Ovary (tissue), 10 donors: ENCODE results near the gene TSPAN3. TPM values are rescaled to one million over a fixed set of nuclear protein-coding genes. Genes with fewer than 3 reads are reported as not detected.

ENCODE experiments used
- DNase-seq, 5 donors: peaks; one replicate each; pipeline ENCODE4 v3.0.0-alpha.2; 2019 to 2020
- H3K27ac ChIP-seq, 2 donors: fragments of 200-600 bp; one replicate each; pipeline versions ENCODE4 v1.5.1 to v1.8.0; 2019 to 2022
- H3K27me3 ChIP-seq: fragments of 200-600 bp; one replicate; pipeline ENCODE4 v1.8.0; 2022
- H3K36me3 ChIP-seq: fragments of 200-600 bp; sonication (generic); one replicate; pipeline ENCODE4 v1.5.1; 2019
- H3K4me1 ChIP-seq: one replicate; pipeline ENCODE4 v1.8.1; 2013; ENCODE audit warnings: mild to moderate bottlenecking, moderate library complexity; ENCODE audit not compliant: insufficient read depth
- H3K4me3 ChIP-seq: fragments of 200-600 bp; sonication (generic); one replicate; pipeline ENCODE4 v1.5.1; 2017
- H3K9me3 ChIP-seq, 2 donors: fragments of 200-600 bp in 1 of 2; sonication (generic) in 1 of 2; one replicate each; pipeline versions ENCODE4 v1.5.1 to v1.8.1; 2013 to 2019; ENCODE audit warnings: mild to moderate bottlenecking in 1 of 2, moderate library complexity in 1 of 2
- EP300 ChIP-seq: sonication (generic); formaldehyde crosslinking; IDR thresholded peaks from one replicate; pipeline ENCODE4 v1.6.1; 2017; ENCODE audit warnings: antibody characterized with exemption
- POLR2A ChIP-seq: fragments of 450-650 bp; IDR thresholded peaks from one replicate; pipeline ENCODE4 v1.6.1; 2017; ENCODE audit warnings: antibody characterized with exemption, mild to moderate bottlenecking, moderate library complexity
- WGBS, 3 donors: extraction: QIAGEN DNeasy Blood & Tissue Kit in 1 of 3; methylation state at CpG; one replicate each; pipeline versions ENCODE4 v1.1.5 to v1.1.7; 2013 to 2017; 5-methylcytosine and 5-hydroxymethylcytosine counted together
- intact Hi-C, 4 donors: fragments of 100-400 bp; cut with DNase I; formaldehyde crosslinking; loops; one replicate each; pipeline versions ENCODE4 v1.11.0 to v1.15.1; 2022 to 2023
- long read RNA-seq, 3 donors: library from polyadenylated mRNA in 2 of 3; unstranded in 2 of 3; transcript quantifications; one replicate each; pipeline ENCODE4 v2.0.0 and lab custom pipeline, GENCODE V29; 2021 to 2026
- polyA plus RNA-seq, 2 donors: library from polyadenylated mRNA; stranded (reverse); fragments of 200-250 nt in 1 of 2; fragments of 350-450 nt in 1 of 2; fragmentation: Illumina TruSeq in 1 of 2; extraction: RNeasy Lipid Tissue Mini Kit (QIAGEN cat#74804) in 1 of 2; gene quantifications; one replicate each; pipeline ENCODE4 v1.2.3, GENCODE V29; 2013 to 2014
- total RNA-seq, 7 donors: library from RNA; depleted of rRNA in 2 of 7; stranded (reverse); fragments of >200 nt in 2 of 7; fragmentation: NEBNext Ultra II Directional in 3 of 7; extraction: Animal tissue kit (Norgen Biotek cat#: 25700) in 3 of 7; gene quantifications; one replicate each; pipeline versions ENCODE4 v1.1.0 to v1.2.4, GENCODE V29; 2016 to 2023
- TF ChIP-seq, protein P1 (sequence below), 3 donors: fragments of 450-650 bp in 2 of 3; fragments of 200-600 bp in 1 of 3; IDR thresholded peaks; one replicate each; pipeline versions ENCODE4 v1.5.1 to v1.8.0; 2016 to 2022; ENCODE audit warnings: antibody characterized with exemption in 3 of 3, mild to moderate bottlenecking in 1 of 3
- donor health status: DM: no; HTN: no; CAD: no; lungs with moderate emphysema.
- donor health status: DM: no; HTN: no; CAD: no.
- donor health status: Bipolar disorder and iron deficiency.
- donor health status: DM: yes; HTN: yes; CAD: no.
- donor health status: DM: no; HTN: no; CAD: no.
- donor health status: DM: yes; HTN: yes; CAD: no.

TSPAN3 gene
- total RNA-seq (100 to 1,000 TPM; 140 to 266 (median 174) TPM), polyA plus RNA-seq (100 to 1,000 TPM; 196 to 244 TPM)
- long read RNA-seq, donor 1, full-length matches to known transcripts, result 1,238 of 1,267 reads
- long read RNA-seq, donor 1, partial matches to known transcripts, result 12 of 1,267 reads
- long read RNA-seq, donor 1, other reads (novel, unspliced or antisense), result 17 of 1,267 reads
- long read RNA-seq, donor 2, full-length matches to known transcripts, result 219 of 243 reads
- long read RNA-seq, donor 2, partial matches to known transcripts, result 24 of 243 reads
- long read RNA-seq, donor 2, other reads (novel, unspliced or antisense), result 0 of 243 reads
- long read RNA-seq, donor 3, full-length matches to known transcripts, result 451 of 462 reads
- long read RNA-seq, donor 3, partial matches to known transcripts, result 10 of 462 reads
- long read RNA-seq, donor 3, other reads (novel, unspliced or antisense), result 1 of 462 reads

DNA sequence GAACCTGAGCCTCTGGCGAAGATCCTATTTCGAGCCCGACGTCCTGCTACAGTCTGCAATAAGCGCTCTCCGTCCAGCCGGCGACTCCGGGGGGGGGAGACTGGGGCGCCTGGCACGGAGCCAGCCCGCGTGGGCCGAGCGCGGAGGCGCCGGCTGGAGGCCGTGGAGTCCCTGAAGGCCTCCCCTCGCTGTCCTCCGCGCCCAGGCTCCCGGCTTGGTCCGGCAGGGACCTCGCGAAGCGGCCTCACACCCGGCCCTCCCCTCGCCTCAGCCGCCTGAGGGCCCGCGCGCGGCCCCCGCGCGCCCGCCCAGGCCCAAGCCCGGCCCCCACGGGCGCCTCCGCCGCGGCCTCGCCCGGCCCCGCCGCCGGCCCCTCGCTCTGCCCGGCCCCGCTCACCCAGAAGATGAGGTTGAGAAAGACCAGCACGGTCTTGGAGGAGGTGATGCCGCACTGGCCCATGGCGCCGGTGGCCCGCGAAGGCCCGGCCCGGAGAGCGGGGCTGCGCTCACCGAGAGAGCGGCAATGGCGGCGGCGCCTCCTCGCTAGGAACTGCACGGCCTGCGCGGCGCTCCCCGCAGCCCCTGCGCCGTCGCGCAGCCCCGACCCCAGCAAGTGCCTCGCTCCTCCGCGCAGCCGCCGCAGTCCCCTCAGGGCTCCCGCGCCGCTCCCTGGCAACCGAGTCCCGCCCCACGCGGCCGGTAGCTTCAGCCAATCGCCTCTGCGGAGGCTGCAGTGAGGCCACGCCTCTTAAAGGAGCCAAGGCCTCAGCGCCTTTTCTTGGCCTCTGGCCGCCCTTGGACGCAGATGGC is at the start of gene TSPAN3:
Gene TSPAN3, minus strand, starts transcription at position 615 of the 810 bp plus-strand sequence. Its CDS starts 155 bp downstream, at position 460.
- intact Hi-C loops, result no loop called here
- H3K36me3 ChIP-seq, result no peaks in the 10 kb centered on the region
- TF ChIP-seq POLR2A (peak; percentile 84), EP300 (no peak)
- H3K27ac ChIP-seq, result peak within 1 kb of the TSS; percentile 63 to 90
- peaks cover 7% of the 10 kb centered on the region for H3K4me1 ChIP-seq
- no peaks in the 10 kb centered on the region for H3K27me3 ChIP-seq
- H3K9me3 ChIP-seq, result no peaks in the 10 kb centered on the region
- 0 to 1% (median 0%) methylated on average over 52 to 97 of the region's 97 CpGs for WGBS, 3 donors
- H3K4me3 ChIP-seq, result peak within 1 kb of the TSS; percentile 86
- DNase-seq, result peak; percentile 92 to 96 (median 95)

DNA sequence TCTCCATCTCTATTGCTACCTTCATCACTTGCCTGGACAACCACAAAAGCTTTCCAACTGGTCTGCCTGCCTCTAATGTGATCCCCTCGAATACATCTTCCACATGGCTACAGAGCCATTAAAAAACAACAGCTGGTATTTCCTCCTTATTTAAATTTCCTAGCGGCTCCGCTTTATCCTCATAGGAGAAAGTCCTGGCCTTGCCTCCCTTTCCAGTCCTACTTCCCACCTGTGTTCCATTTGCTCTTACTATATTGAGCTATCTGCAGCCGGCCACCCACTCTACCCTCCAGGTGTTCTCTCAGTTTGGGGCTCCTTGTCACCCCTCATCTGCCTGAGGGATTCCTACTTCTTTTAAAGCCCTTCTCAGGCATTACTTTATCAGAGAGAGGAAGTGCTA is 49.7 kb upstream of the TSPAN3 start:
- no peak for TF ChIP-seq POLR2A
- TF ChIP-seq EP300, result no peak
- TF ChIP-seq, protein P1, sequence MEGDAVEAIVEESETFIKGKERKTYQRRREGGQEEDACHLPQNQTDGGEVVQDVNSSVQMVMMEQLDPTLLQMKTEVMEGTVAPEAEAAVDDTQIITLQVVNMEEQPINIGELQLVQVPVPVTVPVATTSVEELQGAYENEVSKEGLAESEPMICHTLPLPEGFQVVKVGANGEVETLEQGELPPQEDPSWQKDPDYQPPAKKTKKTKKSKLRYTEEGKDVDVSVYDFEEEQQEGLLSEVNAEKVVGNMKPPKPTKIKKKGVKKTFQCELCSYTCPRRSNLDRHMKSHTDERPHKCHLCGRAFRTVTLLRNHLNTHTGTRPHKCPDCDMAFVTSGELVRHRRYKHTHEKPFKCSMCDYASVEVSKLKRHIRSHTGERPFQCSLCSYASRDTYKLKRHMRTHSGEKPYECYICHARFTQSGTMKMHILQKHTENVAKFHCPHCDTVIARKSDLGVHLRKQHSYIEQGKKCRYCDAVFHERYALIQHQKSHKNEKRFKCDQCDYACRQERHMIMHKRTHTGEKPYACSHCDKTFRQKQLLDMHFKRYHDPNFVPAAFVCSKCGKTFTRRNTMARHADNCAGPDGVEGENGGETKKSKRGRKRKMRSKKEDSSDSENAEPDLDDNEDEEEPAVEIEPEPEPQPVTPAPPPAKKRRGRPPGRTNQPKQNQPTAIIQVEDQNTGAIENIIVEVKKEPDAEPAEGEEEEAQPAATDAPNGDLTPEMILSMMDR (IDR thresholded peaks at IDR 0.05), result no peak
- Histone ChIP-seq H3K27me3 (no peaks in the 10 kb centered on the region), H3K36me3 (no peaks in the 10 kb centered on the region), H3K4me3 (no peak overlapping the region), H3K4me1 (no peaks in the 10 kb centered on the region), H3K9me3 (no peaks in the 10 kb centered on the region), H3K27ac (no peak overlapping the region)
- 87 to 91% (median 89%) methylated on average over 4 of the region's 4 CpGs for WGBS, 3 donors
- intact Hi-C loops, result loop anchor here in 1 of 4 donors (5.0 kb wide), 1 partner anchor 427 kb away; no protein-coding TSS in a partner anchor
- no peak for DNase-seq

GRCh38 chr15:77119446-77119845 is 48.5 kb upstream of the TSPAN3 start:
- Histone ChIP-seq H3K4me1 (no peaks in the 10 kb centered on the region), H3K9me3 (no peaks in the 10 kb centered on the region), H3K36me3 (no peaks in the 10 kb centered on the region), H3K27ac (no peak overlapping the region), H3K27me3 (no peaks in the 10 kb centered on the region), H3K4me3 (no peak overlapping the region)
- TF ChIP-seq, protein P1 (IDR thresholded peaks at IDR 0.05), result no peak
- intact Hi-C loops, result loop anchor here in 3 of 4 donors (2.0 to 10.0 kb wide), 3 partner anchors 375 to 423 kb away; no protein-coding TSS in a partner anchor
- 6 to 35% (median 11%) methylated on average over 1 of the region's 1 CpG for WGBS, 3 donors
- no peak for DNase-seq

- Histone ChIP-seq H3K4me3 (no peak overlapping the region), H3K27me3 (no peaks in the 10 kb centered on the region), H3K27ac (no peak overlapping the region), H3K9me3 (no peaks in the 10 kb centered on the region), H3K36me3 (no peaks in the 10 kb centered on the region), H3K4me1 (no peaks in the 10 kb centered on the region)
- no peak for TF ChIP-seq EP300
- TF ChIP-seq, protein P1 (IDR thresholded peaks at IDR 0.05), result peak; percentile 52 to 71 (median 53)
- TF ChIP-seq POLR2A, result no peak
- intact Hi-C loops, result loop anchor here in 3 of 4 donors (2.0 to 10.0 kb wide), 3 partner anchors 376 to 424 kb away; no protein-coding TSS in a partner anchor
- DNase-seq, result peak in 2 of 5 donors; percentile 20 to 57
- 47 to 50% (median 50%) methylated on average over 3 of the region's 3 CpGs for WGBS, 3 donors
These were observed 48.0 kb upstream of the TSPAN3 start for GRCh38 chr15:77118882-77119321.
